ENCODE measurements around the gene MYL12A. TPM values are rescaled to one million over a fixed set of nuclear protein-coding genes. Genes with fewer than 3 reads are reported as not detected.

Gene MYL12A
- total RNA-seq, 2 donors from 2014 or later: 102 to 174 TPM

GRCh38 chr18:3214855-3215637, 32.6 kb upstream of the MYL12A start:
- Histone ChIP-seq H3K4me3 (no peak overlapping the region), H3K4me1 (peaks cover 68% of the 10 kb centered on the region), H3K27ac (peak overlapping the region in 2 of 4 donors; percentile 18 to 67), H3K9me3 (no peaks in the 10 kb centered on the region), H3K27me3 (no peaks in the 10 kb centered on the region), H3K36me3 (replicated peaks in 1 of 2; ENCODE audit: insufficient read depth in 1 of 2, low read depth in 2 of 2) (no peaks in the 10 kb centered on the region)
- no peak for ATAC-seq
- 88 to 90% methylated on average over 35 to 36 of the region's 36 CpGs for WGBS, 2 donors
- TF ChIP-seq POLR2A (IDR thresholded peaks at IDR 0.05) (no peak), CTCF (IDR thresholded peaks at IDR 0.05) (no peak)
- no peak for DNase-seq
- intact Hi-C loops (cut with DNase I): no loop called here

GRCh38 chr18:3216987-3217386, 30.6 kb upstream of the MYL12A start:
- intact Hi-C loops (cut with DNase I): no loop called here
- no peaks in the 10 kb centered on the region for H3K27me3 ChIP-seq
- peak overlapping the region; percentile 36 to 91 (median 74) for H3K27ac ChIP-seq
- 72% methylated on average over 5 of the region's 5 CpGs for WGBS, 2 donors
- ATAC-seq (no peak), DNase-seq (no peak)
- H3K4me1 ChIP-seq: peaks cover 60% of the 10 kb centered on the region
- H3K4me3 ChIP-seq: no peak overlapping the region
- H3K36me3 ChIP-seq (replicated peaks in 1 of 2; ENCODE audit: insufficient read depth in 1 of 2, low read depth in 2 of 2): no peaks in the 10 kb centered on the region
- no peaks in the 10 kb centered on the region for H3K9me3 ChIP-seq
- TF ChIP-seq POLR2A (IDR thresholded peaks at IDR 0.05): no peak

- Histone ChIP-seq H3K36me3 (replicated peaks in 1 of 2; ENCODE audit: insufficient read depth in 1 of 2, low read depth in 2 of 2) (no peaks in the 10 kb centered on the region), H3K9me3 (no peaks in the 10 kb centered on the region), H3K27ac (peak overlapping the region; percentile 45 to 91 (median 74)), H3K4me1 (peaks cover 51% of the 10 kb centered on the region), H3K27me3 (no peaks in the 10 kb centered on the region), H3K4me3 (no peak overlapping the region)
- 11 to 15% methylated on average over 3 of the region's 3 CpGs for whole genome bisulfite sequencing, 2 donors
- intact Hi-C loops (cut with DNase I): no loop called here
- TF ChIP-seq CTCF (IDR thresholded peaks at IDR 0.05): no peak
- TF ChIP-seq POLR2A (IDR thresholded peaks at IDR 0.05): peak in 2 of 3 donors; percentile 26 to 53
- ATAC-seq: peak; percentile 89
- peak; percentile 56 to 83 (median 76) for DNase-seq
Observed at GRCh38 chr18:3217948-3218647, 29.5 kb upstream of the MYL12A start.

GRCh38 chr18:3218819-3219218, 28.8 kb upstream of the MYL12A start:
- no peaks in the 10 kb centered on the region for H3K27me3 ChIP-seq
- H3K27ac ChIP-seq: peak overlapping the region; percentile 66 to 91 (median 84)
- H3K4me3 ChIP-seq: no peak overlapping the region
- TF ChIP-seq POLR2A (IDR thresholded peaks at IDR 0.05) (no peak), CTCF (IDR thresholded peaks at IDR 0.05) (no peak)
- intact Hi-C loops (cut with DNase I): no loop called here
- no peak for ATAC-seq
- 19 to 40% methylated on average over 2 of the region's 2 CpGs for WGBS, 2 donors
- no peaks in the 10 kb centered on the region for H3K36me3 ChIP-seq (replicated peaks in 1 of 2; ENCODE audit: insufficient read depth in 1 of 2, low read depth in 2 of 2)
- H3K4me1 ChIP-seq: peaks cover 44% of the 10 kb centered on the region
- H3K9me3 ChIP-seq: no peaks in the 10 kb centered on the region
- DNase-seq: peak in 1 of 4 donors; percentile 23

GRCh38 chr18:3219241-3219630, 28.4 kb upstream of the MYL12A start:
- Histone ChIP-seq H3K27me3 (no peaks in the 10 kb centered on the region), H3K27ac (peak overlapping the region; percentile 66 to 91 (median 84)), H3K36me3 (replicated peaks in 1 of 2; ENCODE audit: insufficient read depth in 1 of 2, low read depth in 2 of 2) (no peaks in the 10 kb centered on the region), H3K9me3 (no peaks in the 10 kb centered on the region), H3K4me1 (peaks cover 41% of the 10 kb centered on the region), H3K4me3 (no peak overlapping the region)
- DNase-seq (peak in 1 of 4 donors; percentile 31), ATAC-seq (peak; percentile 18)
- WGBS, 2 donors: 23 to 34% methylated on average over 8 of the region's 8 CpGs
- TF ChIP-seq POLR2A (IDR thresholded peaks at IDR 0.05): no peak
- no peak for TF ChIP-seq CTCF (IDR thresholded peaks at IDR 0.05)
- intact Hi-C loops (cut with DNase I): no loop called here

All from body of pancreas (tissue), 4 donors.